Caco-2 (cell line): ENCODE measurements around the gene DSCAM. TPM values are rescaled to one million over a fixed set of nuclear protein-coding genes. Genes with fewer than 3 reads are reported as not detected.
A peak's percentile ranks its signal among the peaks of the same experiment; 100 is the strongest.

Experiments
- BruUV-seq: library from RNA; stranded (reverse); fragments of 400-500 nt; replicated peaks from 2 replicates; lab custom pipeline; 2021; lab: Mats Ljungman, UMichigan
- CTCF ChIA-PET: fragments of 300-600 bp; sonication (Branson Sonifier 250); formaldehyde crosslinking; loops from one replicate; lab custom pipeline; 2022; ENCODE audit warnings: antibody characterized with exemption; lab: Charles Lee
- POLR2A ChIA-PET: fragments of 300-600 bp; sonication (Branson Sonifier 250); formaldehyde crosslinking; loops from one replicate; lab custom pipeline; 2022; ENCODE audit warnings: antibody characterized with exemption; lab: Charles Lee
- DNase-seq, 2 experiments: peaks; one replicate each; pipeline versions ENCODE4 v3.0.0 to v3.0.0-alpha.2; 2020 to 2022
- H3K27me3 ChIP-seq: replicated peaks from 2 replicates; pipeline ENCODE4 v1.6.0; 2011; ENCODE audit warnings: low read length; ENCODE audit not compliant: control insufficient read depth, insufficient read depth
- H3K36me3 ChIP-seq: 2 replicates; pipeline ENCODE4 v1.5.1; 2011; ENCODE audit warnings: low read length; ENCODE audit not compliant: control insufficient read depth, insufficient read depth
- H3K4me1 ChIP-seq: fragments of 250-450 bp; sonication (Bioruptor Pico); 2 replicates; pipeline ENCODE4 v1.5.1; 2020; ENCODE audit warnings: mild to moderate bottlenecking
- H3K4me3 ChIP-seq: 2 replicates; pipeline ENCODE4 v1.5.1; 2011; ENCODE audit warnings: low read depth, mild to moderate bottlenecking, control low read depth, low read length
- H3K9me3 ChIP-seq: fragments of 250-450 bp; sonication (Bioruptor Pico); 2 replicates; pipeline ENCODE4 v1.5.1; 2020; ENCODE audit warnings: mild to moderate bottlenecking, moderate library complexity
- H3K27ac Mint-ChIP-seq: one replicate; pipeline ENCODE4 v1.8.0; 2022; ENCODE audit warnings: mixed read lengths; ENCODE audit not compliant: unreplicated experiment
- H3K27me3 Mint-ChIP-seq: one replicate; pipeline ENCODE4 v1.8.0; 2022; ENCODE audit warnings: mixed read lengths; ENCODE audit not compliant: insufficient read depth, unreplicated experiment
- H3K36me3 Mint-ChIP-seq: one replicate; pipeline ENCODE4 v1.8.0; 2022; ENCODE audit warnings: mild to moderate bottlenecking, mixed read lengths; ENCODE audit not compliant: insufficient read depth, unreplicated experiment
- H3K4me1 Mint-ChIP-seq: one replicate; pipeline ENCODE4 v1.8.0; 2022; ENCODE audit warnings: low read depth, mixed read lengths; ENCODE audit not compliant: unreplicated experiment
- H3K4me3 Mint-ChIP-seq: one replicate; pipeline ENCODE4 v1.8.0; 2022; ENCODE audit warnings: mild to moderate bottlenecking, moderate library complexity, mixed read lengths; ENCODE audit not compliant: unreplicated experiment
- H3K9me3 Mint-ChIP-seq: one replicate; pipeline ENCODE4 v1.8.0; 2022; ENCODE audit warnings: mixed read lengths; ENCODE audit not compliant: unreplicated experiment
- CTCF ChIP-seq, 2 experiments: fragments of 200-600 bp in 1 of 2; IDR thresholded peaks; 1 replicate in 1 of 2; 2 replicates in 1 of 2; pipeline versions ENCODE4 v1.5.1 to v1.8.0; 2011 to 2022; ENCODE audit warnings: antibody characterized with exemption in 1 of 2, control low read depth in 1 of 2, inconsistent platforms in 1 of 2, low read depth in 1 of 2, low read length in 1 of 2, mild to moderate bottlenecking in 1 of 2, moderate library complexity in 1 of 2; ENCODE audit not compliant: insufficient read depth in 1 of 2, severe bottlenecking in 1 of 2, unreplicated experiment in 1 of 2
- intact Hi-C: fragments of 100-400 bp; cut with micrococcal nuclease; formaldehyde crosslinking; loops from one replicate; pipeline ENCODE4 v1.10.0; 2022; ENCODE audit not compliant: unreplicated experiment
- total RNA-seq: library from RNA; stranded (reverse); gene quantifications from 2 replicates; pipeline ENCODE4 v1.2.3, GENCODE V29; 2022

The DSCAM gene
- total RNA-seq, 1 experiment from 2014 or later, result not detected

DNA sequence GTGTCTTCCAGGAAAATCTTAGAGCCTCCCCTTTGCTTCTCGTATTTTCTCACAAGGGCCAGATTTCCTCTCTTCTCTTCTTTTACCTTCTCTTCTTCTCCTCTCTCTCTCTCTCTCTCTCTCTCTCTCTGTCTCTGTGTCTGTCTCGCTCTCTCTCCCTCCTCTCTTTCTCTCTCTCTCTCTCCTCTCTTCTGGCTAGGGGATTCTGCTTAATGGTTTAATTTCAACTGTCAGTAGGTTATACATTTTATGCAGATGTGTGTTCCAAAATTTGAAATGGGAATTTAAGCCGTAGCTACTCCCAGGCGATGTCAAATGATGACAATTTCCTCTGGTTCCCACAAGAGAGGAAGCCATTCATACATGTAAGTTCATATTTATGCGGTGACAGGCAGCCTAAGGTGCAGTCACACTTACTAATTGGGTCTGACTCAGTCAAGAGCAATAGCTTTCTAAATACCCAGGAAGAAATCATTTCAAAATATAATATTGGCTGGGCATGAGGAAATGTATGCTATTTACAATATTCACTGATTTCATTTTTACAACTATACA lies 1.4 kb downstream of the DSCAM start:
- POLR2A ChIA-PET, result no interaction called here

DNA sequence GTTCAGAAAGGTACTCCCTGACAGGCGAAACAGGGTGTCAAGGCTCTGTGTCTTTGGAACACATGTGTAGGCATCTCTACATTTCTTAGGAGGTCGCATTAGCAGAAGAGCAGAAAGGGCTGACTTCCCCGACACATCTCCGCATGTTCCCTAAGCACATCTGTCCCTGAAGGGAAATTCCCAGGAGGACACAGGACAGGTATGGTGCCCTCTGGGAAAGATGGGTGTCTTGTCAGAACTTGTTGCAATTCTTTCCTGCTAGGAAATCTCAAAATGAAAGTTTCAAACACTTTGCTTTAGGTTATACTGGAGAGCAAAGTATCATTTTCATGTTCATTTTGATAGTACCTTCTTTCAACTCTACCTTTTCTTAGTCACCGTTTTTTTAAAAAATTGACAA lies 2.0 kb downstream of the DSCAM start:
- Mint-ChIP-seq H3K36me3 (no peaks in the 10 kb centered on the region), H3K9me3 (no peaks in the 10 kb centered on the region), H3K27ac (no peak overlapping the region), H3K4me3 (no peak overlapping the region), H3K27me3 (peaks cover 31% of the 10 kb centered on the region), H3K4me1 (no peaks in the 10 kb centered on the region)
- intact Hi-C loops, result loop anchor here (5.0 kb wide), 1 partner anchor 222 kb away; no protein-coding TSS in a partner anchor
- Histone ChIP-seq H3K4me3 (no peak overlapping the region), H3K4me1 (no peaks in the 10 kb centered on the region), H3K27me3 (no peaks in the 10 kb centered on the region), H3K36me3 (no peaks in the 10 kb centered on the region), H3K9me3 (no peaks in the 10 kb centered on the region)
- POLR2A ChIA-PET, result no interaction called here
- CTCF ChIA-PET, result no interaction called here
- BruUV-seq, result no TSS peak
- no peak for TF ChIP-seq CTCF (IDR thresholded peaks at IDR 0.05; ENCODE audit: insufficient read depth in 1 of 2, low read depth in 1 of 2, low read length in 1 of 2, severe bottlenecking in 1 of 2, unreplicated experiment in 1 of 2)
- no peak for DNase-seq

More for the DNA sequence above, 1.4 kb downstream of the DSCAM start:
- CTCF ChIA-PET, result no interaction called here
- intact Hi-C loops, result no loop called here
- no peak for DNase-seq
- Mint-ChIP-seq H3K4me1 (no peaks in the 10 kb centered on the region), H3K4me3 (no peak overlapping the region), H3K9me3 (no peaks in the 10 kb centered on the region), H3K36me3 (no peaks in the 10 kb centered on the region), H3K27ac (no peak overlapping the region), H3K27me3 (peaks cover 26% of the 10 kb centered on the region)
- no peaks in the 10 kb centered on the region for H3K36me3 ChIP-seq
- H3K9me3 ChIP-seq, result no peaks in the 10 kb centered on the region
- BruUV-seq, result no TSS peak
- no peak overlapping the region for H3K4me3 ChIP-seq
- H3K4me1 ChIP-seq, result no peaks in the 10 kb centered on the region
- TF ChIP-seq CTCF (IDR thresholded peaks at IDR 0.05; ENCODE audit: insufficient read depth in 1 of 2, low read depth in 1 of 2, low read length in 1 of 2, severe bottlenecking in 1 of 2, unreplicated experiment in 1 of 2), result no peak
- H3K27me3 ChIP-seq, result no peaks in the 10 kb centered on the region; the same call in 1 of the 2 replicates

- no peaks in the 10 kb centered on the region for H3K9me3 Mint-ChIP-seq
- Histone ChIP-seq H3K4me1 (no peaks in the 10 kb centered on the region), H3K27me3 (no peaks in the 10 kb centered on the region), H3K9me3 (no peaks in the 10 kb centered on the region), H3K4me3 (no peak overlapping the region), H3K36me3 (no peaks in the 10 kb centered on the region)
- no peak overlapping the region for H3K27ac Mint-ChIP-seq
- H3K27me3 Mint-ChIP-seq, result peaks cover 32% of the 10 kb centered on the region
- no TSS peak for BruUV-seq
- no peaks in the 10 kb centered on the region for H3K4me1 Mint-ChIP-seq
- intact Hi-C loops, result loop anchor here (5.0 kb wide), 1 partner anchor 225 kb away; no protein-coding TSS in a partner anchor
- DNase-seq, result no peak
- POLR2A ChIA-PET, result no interaction called here
- H3K36me3 Mint-ChIP-seq, result no peaks in the 10 kb centered on the region
- peak overlapping the region; percentile 71 for H3K4me3 Mint-ChIP-seq
- CTCF ChIA-PET, result no interaction called here
- TF ChIP-seq CTCF (IDR thresholded peaks at IDR 0.05; ENCODE audit: insufficient read depth in 1 of 2, low read depth in 1 of 2, low read length in 1 of 2, severe bottlenecking in 1 of 2, unreplicated experiment in 1 of 2), result no peak
Observed at GRCh38 chr21:40842197-40842552, 4.8 kb downstream of the DSCAM start.
